Stimulated activated CD8-positive, alpha-beta memory T cell treated with anti-CD3 and anti-CD28 coated beads, Interleukin-12 subunit alpha, Interleukin-12 subunit beta, amount 100 ng/mL, for 24 hours (primary cell): Measurements from ENCODE around the gene MTARC2.

Source experiments
- DNase-seq: peaks from one replicate; pipeline ENCODE4 v3.0.0-alpha.2; 2020; ENCODE audit errors: extremely low read depth

The MTARC2 gene

DNA sequence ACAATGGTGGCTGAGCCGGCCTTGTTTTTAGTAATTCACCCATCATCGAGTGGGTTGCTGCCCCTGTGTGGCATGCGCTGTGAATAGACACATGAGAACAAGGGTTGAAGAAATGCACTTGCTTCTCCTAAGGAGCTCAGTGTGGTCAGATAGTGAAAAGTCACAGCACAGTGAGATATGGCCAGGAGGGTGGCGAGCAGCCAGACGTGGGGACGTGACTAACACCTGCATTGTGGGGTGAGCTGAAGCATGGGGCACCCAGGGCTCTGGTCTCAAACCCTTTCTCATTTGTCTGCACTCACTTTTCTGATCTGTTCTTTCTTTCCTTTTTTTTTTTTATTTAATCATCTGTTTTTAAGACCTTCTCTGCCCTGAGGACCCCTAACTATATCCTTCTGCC, 52.1 kb downstream of the MTARC2 start:
- DNase-seq = no peak

DNA sequence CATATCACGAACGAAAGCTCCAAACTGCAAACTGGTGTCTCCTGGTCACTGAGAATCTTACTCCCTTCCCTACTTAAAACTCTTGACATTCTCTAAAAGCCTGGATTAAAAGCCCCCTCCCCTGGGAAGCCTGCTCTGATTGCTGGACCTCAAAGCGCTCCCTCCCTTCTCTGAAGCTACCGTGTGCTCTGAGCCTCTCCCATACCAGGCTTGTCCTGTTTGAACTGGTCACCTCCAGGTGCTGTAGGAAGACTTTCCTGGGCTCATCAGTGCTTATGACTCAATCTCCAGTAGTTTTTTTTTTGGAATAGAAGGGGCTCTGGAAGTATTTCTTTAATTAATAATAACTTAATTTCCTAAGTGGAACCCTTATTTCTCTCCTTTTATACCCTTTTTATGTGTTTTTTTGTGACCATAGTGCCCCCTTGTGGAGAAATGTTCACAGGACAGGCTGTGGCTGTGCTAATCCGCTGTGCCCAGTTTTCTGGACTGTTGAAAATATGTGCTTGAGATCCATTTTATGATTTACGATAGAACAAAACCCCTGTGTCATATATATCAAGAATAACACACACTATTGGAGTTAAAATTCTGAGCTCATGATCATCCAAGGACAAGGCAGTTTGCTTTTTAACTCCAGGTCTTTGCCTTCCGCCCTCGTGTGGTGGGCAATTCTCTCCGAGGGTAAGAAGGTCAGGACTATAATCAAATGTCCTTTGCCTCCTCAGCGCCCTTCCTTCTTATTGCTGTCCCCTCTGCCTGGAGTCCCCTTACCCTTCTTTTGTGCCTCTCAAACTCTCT, 55.5 kb downstream of the MTARC2 start:
- no peak for DNase-seq

DNA sequence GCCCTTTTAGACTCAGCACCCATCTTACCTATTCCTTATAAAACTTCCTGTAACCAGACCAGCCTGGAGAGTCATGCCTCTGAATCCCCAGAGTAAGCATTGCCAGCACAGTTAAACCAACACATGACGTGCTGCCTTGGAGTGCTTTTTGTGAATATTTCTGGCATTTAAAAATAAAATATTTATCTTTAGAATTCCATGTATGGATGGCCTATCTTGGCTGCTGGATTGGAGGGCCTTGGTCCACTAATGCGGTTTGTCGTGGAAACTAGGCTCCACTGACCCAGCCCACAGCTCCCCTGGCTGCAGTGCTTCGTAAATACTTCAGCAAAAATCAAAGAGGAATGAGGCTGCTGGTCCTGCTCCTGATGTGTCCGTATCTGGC, 56.1 kb downstream of the MTARC2 start:
- DNase-seq = no peak

DNA sequence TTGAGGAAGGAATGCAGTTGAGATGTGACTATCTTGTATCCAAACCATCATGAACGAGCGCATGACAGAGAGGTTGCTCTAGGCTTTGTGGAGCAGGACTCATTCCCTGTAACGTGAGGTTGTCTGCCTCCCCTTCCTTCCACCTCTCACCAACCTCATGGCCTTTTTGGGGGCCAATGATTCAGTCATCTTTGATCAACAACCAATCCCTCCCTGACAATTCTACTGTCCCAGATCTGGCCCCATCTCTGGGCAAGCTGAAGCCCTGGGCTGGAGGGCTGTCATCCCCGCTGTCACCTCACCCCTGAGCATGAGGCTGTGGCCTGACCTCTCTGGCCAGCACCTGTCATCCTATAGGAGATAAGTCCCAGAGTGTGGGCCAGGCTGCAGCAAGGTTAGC, 58.3 kb downstream of the MTARC2 start:
- no peak for DNase-seq

DNA sequence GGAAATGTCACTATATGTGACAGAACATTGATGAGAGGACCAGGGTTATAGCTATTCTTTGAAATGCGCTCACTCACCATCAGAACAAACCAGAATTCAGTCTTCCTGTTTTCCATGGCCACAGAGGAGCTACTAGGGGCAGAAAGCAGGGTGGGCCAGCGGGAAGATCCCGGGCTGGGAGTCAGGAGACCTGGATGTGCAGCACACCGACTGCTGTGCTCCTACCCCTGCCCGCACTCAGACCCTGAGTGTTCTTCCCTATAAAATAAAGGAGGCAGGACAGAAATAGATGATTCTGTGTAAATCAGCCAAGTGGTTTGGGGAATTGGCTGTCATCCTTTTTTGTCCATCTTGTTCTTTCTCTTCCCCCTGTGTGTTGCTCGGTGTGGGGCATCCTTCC, 59.6 kb downstream of the MTARC2 start:
- no peak for DNase-seq

DNA sequence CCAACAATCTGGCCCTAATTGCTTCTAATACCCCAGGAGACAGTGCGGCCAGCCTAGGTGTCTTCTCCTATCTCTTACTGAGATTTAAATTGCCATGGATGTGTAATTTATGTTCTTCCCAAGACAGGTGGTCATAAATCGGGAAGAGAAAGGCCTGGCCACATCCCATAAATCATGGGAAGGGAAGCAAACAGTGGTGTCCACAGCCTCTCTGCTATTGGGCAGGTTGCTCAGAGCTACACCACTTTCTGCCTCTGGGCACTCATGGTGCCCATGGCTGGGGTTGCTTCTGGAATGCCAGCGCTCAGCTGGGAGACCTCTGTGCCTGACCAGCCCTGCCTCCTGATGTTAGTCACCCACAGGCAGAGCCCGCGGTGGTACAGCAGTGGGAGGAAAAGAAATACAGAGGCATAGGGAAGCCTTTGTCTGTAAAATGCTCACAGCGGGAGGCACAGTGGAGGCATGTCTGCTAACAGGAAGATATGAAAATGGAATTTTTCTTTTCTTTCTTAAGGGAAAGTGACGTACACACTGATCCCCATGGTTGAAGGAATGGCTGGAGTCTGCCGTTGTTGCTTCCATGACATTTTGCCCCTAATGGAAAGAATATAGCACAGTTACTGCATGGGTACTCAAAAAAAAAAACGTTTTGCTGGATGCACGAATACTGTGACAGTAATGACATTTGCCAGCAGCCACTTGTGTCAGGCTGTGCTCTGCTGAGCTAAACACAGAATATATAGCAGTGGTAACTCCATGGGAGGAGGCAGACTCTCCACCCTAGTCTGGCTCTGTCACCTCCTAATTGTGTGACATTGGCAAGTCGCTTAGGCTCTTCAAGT, 60.4 kb downstream of the MTARC2 start:
- DNase-seq = no peak

DNA sequence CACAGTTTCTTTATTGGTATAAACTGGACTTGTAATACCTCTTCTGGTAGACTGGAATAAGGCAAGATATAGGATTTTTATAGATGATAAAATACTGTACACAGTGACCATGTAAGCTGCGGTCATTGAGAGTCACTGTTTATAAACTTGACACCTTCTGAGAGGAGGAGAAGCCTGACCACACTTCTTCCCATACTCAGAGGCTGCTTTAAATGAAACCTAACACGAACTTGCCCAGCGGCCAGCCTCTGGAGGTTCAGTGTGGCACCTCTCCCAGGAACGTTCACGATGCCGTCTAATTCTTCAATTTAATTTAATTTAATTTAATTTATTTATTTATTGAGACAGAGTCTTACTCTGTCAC, 61.0 kb downstream of the MTARC2 start:
- DNase-seq = no peak

DNA sequence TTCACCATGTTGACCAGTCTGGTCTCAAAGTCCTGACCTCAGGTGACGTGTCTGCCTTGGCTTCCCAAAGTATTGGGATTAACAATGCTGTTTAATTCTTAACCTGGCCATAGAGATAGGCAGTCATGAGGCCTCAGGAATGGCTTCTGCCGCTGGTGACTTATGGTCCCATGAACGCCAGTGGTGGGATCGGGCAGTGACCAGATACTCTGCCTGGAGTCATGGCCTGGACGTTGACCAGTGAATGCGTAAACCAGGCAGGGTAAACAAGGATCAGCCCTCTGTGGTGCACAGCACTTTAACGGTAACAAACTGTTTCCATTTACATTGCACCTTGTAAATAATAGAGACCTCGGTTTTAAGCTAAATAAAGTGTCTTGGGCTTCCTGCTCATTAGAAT, 61.6 kb downstream of the MTARC2 start:
- no peak for DNase-seq

DNA sequence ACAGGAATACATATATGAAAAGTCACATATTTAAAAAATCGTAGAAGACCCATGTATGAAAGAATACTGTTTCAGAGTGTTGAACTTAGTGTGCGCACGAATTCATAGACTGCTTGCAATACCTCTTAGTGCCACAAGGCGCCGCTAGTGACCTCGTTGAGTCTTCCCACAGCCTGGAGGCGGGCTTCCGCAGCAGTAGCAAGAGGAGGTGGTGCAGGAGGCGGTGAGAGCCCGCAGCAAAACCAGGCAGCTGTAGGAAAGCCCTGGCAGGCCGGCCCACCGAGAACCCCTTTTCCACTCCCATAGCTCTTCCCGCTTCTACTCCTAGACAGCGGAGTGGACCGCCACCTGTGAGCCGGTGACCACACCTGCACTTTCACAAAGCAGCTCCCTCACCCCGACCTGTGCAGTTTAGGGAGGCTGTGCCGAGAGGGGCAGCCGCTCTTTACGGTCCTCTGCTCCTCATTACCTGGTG, 62.1 kb downstream of the MTARC2 start:
- peak; percentile 19 for DNase-seq

DNA sequence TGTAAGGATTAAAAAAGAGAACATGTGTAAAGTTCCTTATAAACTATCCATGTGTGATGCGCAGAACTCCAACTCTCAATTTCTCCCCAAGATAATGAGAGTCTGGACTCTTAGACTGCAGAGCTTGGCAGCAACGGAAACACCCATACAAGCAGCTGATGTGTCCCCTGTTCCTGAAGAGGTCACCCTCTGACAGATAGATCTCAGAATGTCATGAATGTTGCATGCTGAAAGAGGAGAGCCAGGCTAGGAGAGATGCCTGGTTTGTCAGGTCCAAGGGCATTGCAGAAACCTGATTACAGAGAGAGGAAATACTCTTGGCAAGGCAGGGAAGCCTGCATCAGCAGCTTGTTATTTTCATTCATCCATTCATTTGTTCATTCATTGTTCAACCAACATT, 62.8 kb downstream of the MTARC2 start:
- no peak for DNase-seq

DNA sequence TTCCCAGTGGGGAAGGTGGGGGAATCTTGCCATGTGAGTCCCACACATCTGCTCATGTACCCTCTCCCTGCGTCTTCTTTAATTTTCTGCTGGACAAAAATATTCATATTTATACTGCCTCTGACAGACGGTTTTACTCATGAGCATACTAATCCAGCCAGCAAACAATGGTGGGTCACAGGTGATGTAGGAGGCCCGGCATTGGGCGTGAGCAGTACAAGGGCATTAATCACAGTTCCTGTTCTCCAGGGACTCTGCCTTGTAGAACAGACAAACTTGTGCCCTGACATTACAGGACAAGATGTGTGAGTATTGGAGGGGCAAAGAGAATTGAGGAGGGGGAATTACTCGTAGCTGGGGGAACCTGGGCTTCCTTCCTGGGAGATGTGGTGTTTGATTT, 63.6 kb downstream of the MTARC2 start:
- DNase-seq = no peak

DNA sequence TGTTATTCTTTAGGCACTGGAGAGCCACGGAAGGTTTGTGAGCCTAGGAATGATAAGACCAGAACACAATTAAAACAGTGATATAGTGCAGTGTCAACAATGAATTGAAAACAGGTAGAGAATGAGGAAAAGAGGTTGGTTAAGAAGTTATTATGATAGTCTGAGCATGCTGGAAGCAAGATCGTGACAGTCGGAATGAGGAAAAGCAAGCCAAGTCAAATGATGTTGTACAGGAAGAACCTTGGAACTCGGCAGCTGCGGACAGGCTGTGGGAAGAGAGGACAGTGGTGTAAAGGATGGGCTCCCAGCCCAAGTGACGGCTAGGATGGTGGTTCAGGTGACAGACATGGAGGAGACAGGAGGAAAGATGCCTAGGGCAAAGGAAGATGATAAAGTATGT, 64.2 kb downstream of the MTARC2 start:
- no peak for DNase-seq

DNA sequence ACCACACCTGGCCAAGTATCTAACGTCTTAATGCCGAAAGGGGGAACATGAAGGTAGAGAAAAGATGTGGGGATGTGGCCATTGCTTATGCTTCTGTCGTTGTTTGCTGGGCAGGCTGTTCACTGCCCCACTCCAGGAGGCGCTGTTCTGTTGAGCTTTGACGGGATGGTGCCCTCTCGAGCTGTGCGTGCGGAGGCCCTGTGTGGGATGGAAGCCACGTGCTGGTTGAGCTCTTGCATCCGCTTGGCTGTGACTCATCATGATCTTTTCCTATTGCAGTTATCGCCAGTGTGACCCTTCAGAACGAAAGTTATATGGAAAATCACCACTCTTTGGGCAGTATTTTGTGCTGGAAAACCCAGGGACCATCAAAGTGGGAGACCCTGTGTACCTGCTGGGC, 64.9 kb downstream of the MTARC2 start:
- DNase-seq = no peak

DNA sequence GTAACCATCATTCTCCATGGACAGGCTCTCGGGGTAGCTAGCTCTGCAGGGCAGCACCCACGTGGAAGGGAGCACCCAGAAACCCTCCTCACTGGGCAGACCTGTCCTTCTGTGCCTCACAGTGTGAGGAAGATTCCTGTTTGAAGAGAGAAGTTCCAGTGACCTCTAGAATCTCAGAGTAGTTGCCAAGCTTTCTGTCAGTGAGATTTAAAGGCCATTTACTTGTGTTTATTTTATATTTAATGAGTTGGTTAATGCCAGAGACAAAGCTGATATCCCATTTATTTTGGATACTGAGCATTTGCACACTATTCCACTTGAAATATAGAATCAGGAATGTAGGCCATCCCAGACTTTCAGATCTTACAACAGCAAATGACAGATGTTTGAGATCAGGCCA, 67.3 kb downstream of the MTARC2 start:
- no peak for DNase-seq

DNA sequence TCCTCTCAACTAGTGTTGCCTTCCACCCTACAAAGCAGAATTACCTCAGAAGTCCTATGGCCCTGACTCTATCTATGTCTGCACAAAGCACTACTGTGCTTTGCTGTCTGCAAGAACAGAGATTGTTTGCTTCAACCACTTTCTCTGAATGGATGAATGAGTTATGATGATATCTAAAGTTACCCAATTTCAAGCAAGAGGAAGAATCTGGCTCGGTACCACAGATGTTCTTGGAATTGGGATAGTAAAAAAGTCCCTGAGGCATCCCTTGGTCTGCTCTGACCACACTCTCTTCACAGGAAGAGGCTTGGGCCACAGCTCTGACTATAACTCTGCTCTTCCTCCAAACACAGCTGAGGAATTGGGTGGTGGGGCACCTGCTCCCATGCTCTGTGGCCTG, 69.8 kb downstream of the MTARC2 start:
- DNase-seq = no peak

DNA sequence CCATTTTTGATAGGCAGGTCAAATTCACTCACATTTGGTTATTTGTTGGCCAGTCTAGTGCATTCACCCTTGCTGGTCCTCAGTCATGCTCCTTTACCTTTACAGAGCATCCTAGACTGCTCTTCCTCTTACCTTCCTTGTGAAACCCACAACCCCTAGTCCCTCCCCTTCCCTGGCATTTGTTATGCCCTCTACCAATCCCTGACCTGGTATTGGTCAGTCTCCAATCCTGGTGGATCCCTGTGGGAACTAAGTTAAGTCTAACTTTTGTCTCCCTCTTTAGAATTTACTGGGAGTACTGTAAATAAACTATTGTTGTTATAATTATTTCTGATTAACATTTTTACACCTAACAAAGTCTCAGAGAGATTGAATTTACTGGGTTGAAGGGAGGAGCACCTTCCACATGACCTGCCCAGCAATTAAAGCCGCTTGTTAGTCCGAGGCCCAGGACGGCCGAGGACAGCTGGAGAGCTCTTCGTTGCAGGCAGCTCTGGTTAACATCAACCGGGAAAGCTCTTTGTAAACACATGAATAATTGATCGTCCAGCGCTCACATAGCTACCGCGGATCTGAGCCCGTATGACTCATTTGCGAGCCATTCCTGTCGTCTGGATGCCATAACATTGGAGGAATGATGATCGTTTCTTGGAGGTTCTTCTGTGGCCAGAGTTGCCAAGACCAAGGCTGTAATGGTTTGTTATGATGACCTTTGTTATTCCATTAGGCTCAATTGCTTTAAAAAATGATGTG, 70.5 kb downstream of the MTARC2 start:
- DNase-seq = no peak

DNA sequence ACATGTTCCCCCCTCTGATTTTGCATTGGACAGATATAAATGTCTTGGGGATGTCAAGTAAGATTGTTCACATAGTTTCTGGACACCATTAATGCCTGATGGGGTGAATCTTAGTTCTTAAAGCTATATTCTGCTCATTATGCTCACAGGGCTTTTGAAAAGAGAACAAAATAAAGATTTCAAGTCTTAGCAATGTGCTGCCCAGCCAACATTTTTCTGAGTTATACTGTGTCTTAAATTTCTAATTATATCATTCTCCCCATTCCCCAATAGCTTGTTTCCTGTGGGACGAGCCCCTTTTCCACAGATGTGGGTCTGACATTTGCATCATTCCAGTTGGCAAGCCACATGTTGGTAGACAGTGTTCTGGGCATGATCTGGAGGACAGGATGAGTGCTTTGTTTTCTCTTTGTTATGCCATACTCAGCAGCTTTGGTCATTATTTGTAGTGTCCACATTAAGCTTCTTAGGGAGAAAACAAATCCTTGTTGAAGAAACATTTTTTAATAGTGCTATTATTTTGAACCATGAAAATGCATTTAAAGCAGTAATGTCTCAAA, 71.4 kb downstream of the MTARC2 start:
- DNase-seq = no peak

DNA sequence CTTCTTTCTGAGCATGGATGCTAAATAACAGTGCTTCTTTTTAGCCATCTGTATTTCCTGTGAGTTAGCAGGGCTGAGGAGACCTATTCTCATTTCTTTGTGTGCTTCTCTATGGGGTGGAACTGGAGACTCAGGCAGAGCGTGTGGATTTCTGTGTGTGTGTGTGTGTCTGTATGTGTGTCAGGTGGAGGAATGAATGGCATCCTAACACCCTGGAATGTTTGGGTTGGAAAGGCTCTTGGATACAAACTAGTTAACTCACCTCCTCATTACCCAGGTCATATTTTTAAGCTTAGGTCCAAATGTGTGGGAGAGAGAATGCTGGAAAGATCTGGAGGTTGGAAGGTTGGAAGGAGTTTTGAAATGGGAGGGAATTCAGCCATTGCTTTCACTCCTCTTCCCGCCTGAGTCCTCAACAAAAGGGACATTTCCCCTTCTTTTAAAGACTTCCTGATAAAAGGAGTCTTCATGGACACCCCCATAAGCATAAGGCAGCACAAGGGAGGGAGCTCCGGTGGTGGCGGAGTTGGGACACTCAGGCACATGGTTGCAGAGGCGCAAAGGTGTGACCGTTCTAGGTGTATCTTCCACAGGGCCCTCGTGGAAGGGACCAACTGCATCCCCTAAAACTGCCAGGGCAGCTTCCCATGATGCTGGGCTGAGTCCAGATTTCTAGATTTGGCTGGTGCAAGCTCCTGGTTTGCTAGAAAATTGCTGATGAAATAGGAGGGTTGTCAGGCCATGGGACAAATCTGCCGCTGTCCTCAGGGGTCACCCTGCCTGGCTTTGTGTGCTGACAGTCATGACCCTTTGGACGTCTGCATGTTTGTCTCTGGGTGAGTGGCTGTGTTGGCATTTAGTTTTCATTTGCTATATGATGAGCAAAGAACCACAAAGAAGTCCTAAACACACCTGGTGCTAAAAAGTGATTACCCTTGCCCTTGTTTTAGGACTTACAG, 76.2 kb downstream of the MTARC2 start:
- DNase-seq = no peak

DNA sequence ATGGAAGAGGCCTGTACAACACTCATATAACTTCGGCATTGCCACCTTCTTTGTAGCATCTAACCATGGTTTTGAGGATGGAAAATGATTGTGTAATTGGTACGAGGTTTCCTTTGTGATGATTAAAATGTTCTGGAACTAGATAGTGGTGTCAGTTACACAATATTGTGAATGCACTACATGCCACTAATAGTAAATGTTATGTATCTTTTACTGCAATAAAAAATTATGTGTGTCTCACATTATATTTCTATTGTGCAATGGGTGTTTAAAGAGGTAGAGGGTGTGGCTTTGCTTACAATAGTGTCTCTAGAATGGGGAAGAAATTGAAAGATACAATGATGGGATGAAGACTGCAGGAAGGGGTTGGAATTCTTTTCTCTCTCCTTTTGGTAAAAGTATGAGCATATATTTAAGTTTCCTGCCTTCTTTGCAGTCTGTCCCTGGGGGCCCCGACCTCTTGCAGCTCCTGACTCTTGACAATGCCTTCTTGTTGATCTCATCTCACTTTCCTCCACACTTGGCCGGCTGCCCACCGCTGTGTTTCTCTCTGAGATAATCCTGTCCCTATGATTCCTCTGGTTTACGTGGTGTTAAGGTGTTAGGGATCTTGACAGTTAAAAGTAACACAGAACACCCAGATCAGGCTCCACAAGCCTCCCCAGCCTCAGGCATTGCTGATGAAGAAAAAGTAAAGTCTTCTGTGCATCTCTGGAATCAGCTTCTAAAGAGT, 77.9 kb downstream of the MTARC2 start:
- DNase-seq = no peak

DNA sequence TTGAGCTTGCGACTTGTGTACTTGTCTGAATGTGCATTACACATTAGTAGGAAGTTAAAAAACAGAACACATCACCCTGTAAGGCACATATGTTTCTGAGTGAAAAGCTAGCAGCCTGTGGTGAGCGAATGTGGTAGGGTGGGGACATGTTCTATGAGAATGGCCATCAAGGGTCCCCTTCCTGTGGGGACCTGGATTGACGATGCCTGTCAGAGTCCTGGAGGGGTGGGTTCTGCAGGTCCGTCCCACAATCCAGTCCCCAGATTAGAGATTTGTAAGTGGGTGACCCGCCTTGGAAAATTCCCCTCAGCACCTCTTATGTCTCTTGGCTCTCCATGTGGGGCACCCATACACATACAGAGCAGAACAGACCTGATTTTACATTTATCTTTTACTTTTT, 78.6 kb downstream of the MTARC2 start:
- no peak for DNase-seq
